Measurements from ENCODE around the gene HDHD3.

Gene HDHD3

GRCh38 chr9:113356686-113357292, 20.0 kb downstream of the HDHD3 start (continued):
- TF ChIP-seq ZC3H10 (CRISPR knock-in tag; IDR thresholded peaks at IDR 0.05) (no peak), CSRNP3 (CRISPR knock-in tag; IDR thresholded peaks at IDR 0.05) (no peak), ESRRG (CRISPR knock-in tag; IDR thresholded peaks at IDR 0.05) (no peak), SNAI2 (CRISPR knock-in tag; IDR thresholded peaks at IDR 0.05) (no peak), BACH2 (CRISPR knock-in tag; IDR thresholded peaks at IDR 0.05; ENCODE audit: borderline replicate concordance) (no peak), ZFP3 (CRISPR knock-in tag; IDR thresholded peaks at IDR 0.05) (no peak), GLIS3 (CRISPR knock-in tag; IDR thresholded peaks at IDR 0.05) (no peak), ZNF70 (CRISPR knock-in tag; IDR thresholded peaks at IDR 0.05) (no peak), CSDC2 (CRISPR knock-in tag; IDR thresholded peaks at IDR 0.05) (no peak), PPARA (CRISPR knock-in tag; IDR thresholded peaks at IDR 0.05; ENCODE audit: borderline replicate concordance) (no peak)

- TF ChIP-seq ZNF565 (CRISPR knock-in tag; conservative IDR thresholded peaks at IDR 0.05; ENCODE audit: low read depth) (no peak), OSR1 (CRISPR knock-in tag; IDR thresholded peaks at IDR 0.05) (no peak), ISL1 (CRISPR knock-in tag; IDR thresholded peaks at IDR 0.05) (no peak)
- peak; percentile 52; the same call in 2 of the 3 replicates for ATAC-seq
These were observed 21.7 kb downstream of the HDHD3 start for GRCh38 chr9:113355040-113355596.

GRCh38 chr9:113352411-113352810, 24.4 kb downstream of the HDHD3 start:
- TF ChIP-seq CREB5 (CRISPR knock-in tag; IDR thresholded peaks at IDR 0.05; ENCODE audit: low read depth) (no peak), POU6F1 (CRISPR knock-in tag; IDR thresholded peaks at IDR 0.05; ENCODE audit: borderline replicate concordance, low read depth) (no peak), ZC3H10 (CRISPR knock-in tag; IDR thresholded peaks at IDR 0.05) (no peak), ESRRG (CRISPR knock-in tag; IDR thresholded peaks at IDR 0.05) (no peak), PPARA (CRISPR knock-in tag; IDR thresholded peaks at IDR 0.05; ENCODE audit: borderline replicate concordance) (no peak), CSDC2 (CRISPR knock-in tag; IDR thresholded peaks at IDR 0.05) (no peak), RARB (CRISPR knock-in tag; IDR thresholded peaks at IDR 0.05) (no peak)
- no peak for ATAC-seq

GRCh38 chr9:113352006-113352405, 24.8 kb downstream of the HDHD3 start:
- TF ChIP-seq TOX (CRISPR knock-in tag; IDR thresholded peaks at IDR 0.05; ENCODE audit: borderline replicate concordance) (no peak), SNAI2 (CRISPR knock-in tag; IDR thresholded peaks at IDR 0.05) (no peak), TCF4 (CRISPR knock-in tag; IDR thresholded peaks at IDR 0.05; ENCODE audit: borderline replicate concordance) (no peak), POU6F1 (CRISPR knock-in tag; IDR thresholded peaks at IDR 0.05; ENCODE audit: borderline replicate concordance, low read depth) (no peak), ZNF8 (CRISPR knock-in tag; IDR thresholded peaks at IDR 0.05) (no peak), PATZ1 (CRISPR knock-in tag; IDR thresholded peaks at IDR 0.05; ENCODE audit: borderline replicate concordance) (no peak)
- no peak for ATAC-seq
